A673 (cell line): ENCODE data around the gene WDR27.

ENCODE experiments used
- CTCF ChIP-seq: fragments of 300-800, 200-600 bp; sonication (generic); conservative IDR thresholded peaks from 2 replicates; pipeline ENCODE4 v1.5.1; 2017; ENCODE audit warnings: low read depth, mild to moderate bottlenecking, antibody characterized with exemption, low read length, moderate library complexity, mixed read lengths
- EZH2 ChIP-seq: fragments of 200-600 bp; sonication (generic); IDR thresholded peaks from 2 replicates; pipeline ENCODE4 v1.6.1; 2017; ENCODE audit warnings: borderline replicate concordance, low read depth, mild to moderate bottlenecking, mixed read lengths, antibody characterized with exemption, low read length; ENCODE audit not compliant: poor library complexity, severe bottlenecking

GRCh38 chr6:169487579-169488436 lies 214.0 kb downstream of the WDR27 start:
- TF ChIP-seq CTCF (0 out of 2 replicates have a peak, but pooled peaks have one; percentile 8), EZH2 (no peak)
